Heart left ventricle (tissue), 16 donors: ENCODE results near the gene HOXD10. TPM values are rescaled to one million over a fixed set of nuclear protein-coding genes. Genes with fewer than 3 reads are reported as not detected.
A peak's percentile ranks its signal among the peaks of the same experiment; 100 is the strongest.

Source experiments
- ATAC-seq, 4 donors: fragments of 200-7000 bp; cut with Tn5 transposase; one replicate each; pipeline ENCODE4 v1.9.1; 2020 to 2022; ENCODE audit warnings: moderate library complexity in 4 of 4, mild to moderate bottlenecking in 3 of 4, moderate number of reproducible peaks in 1 of 4
- DNase-seq, 5 donors: peaks; one replicate each; pipeline ENCODE4 v3.0.0-alpha.2; 2020
- H3K27ac ChIP-seq, 12 donors: fragments of 200-600 bp; sonication (generic) in 4 of 12; one replicate each; pipeline versions ENCODE4 v1.5.0 to v1.8.0; 2016 to 2022; ENCODE audit warnings: mild to moderate bottlenecking in 2 of 12
- H3K27me3 ChIP-seq, 9 donors: fragments of 200-600 bp; sonication (generic) in 2 of 9; one replicate each; pipeline versions ENCODE4 v1.5.1 to v1.8.0; 2016 to 2022; ENCODE audit warnings: mild to moderate bottlenecking in 3 of 9
- H3K36me3 ChIP-seq, 9 donors: fragments of 200-600 bp; sonication (generic) in 2 of 9; one replicate each; pipeline versions ENCODE4 v1.5.0 to v1.8.0; 2018 to 2022; ENCODE audit warnings: mild to moderate bottlenecking in 2 of 9
- H3K4me1 ChIP-seq, 12 donors: fragments of 200-600 bp; sonication (generic) in 4 of 12; one replicate each; pipeline versions ENCODE4 v1.5.0 to v1.8.0; 2016 to 2022; ENCODE audit warnings: mild to moderate bottlenecking in 3 of 12
- H3K4me3 ChIP-seq, 12 donors: fragments of 200-600 bp; sonication (generic) in 4 of 12; one replicate each; pipeline versions ENCODE4 v1.5.0 to v1.8.0; 2017 to 2022; ENCODE audit warnings: mild to moderate bottlenecking in 9 of 12, moderate library complexity in 4 of 12
- H3K9me3 ChIP-seq, 12 donors: fragments of 200-600 bp; sonication (generic) in 4 of 12; one replicate each; pipeline versions ENCODE4 v1.5.0 to v1.8.0; 2016 to 2022; ENCODE audit warnings: mild to moderate bottlenecking in 1 of 12
- POLR2A ChIP-seq, 2 donors: fragments of 450-650 bp; IDR thresholded peaks; one replicate each; pipeline ENCODE4 v1.6.1; 2017; ENCODE audit warnings: antibody characterized with exemption in 2 of 2, mild to moderate bottlenecking in 2 of 2, moderate library complexity in 2 of 2
- WGBS, 4 donors: extraction: QIAGEN DNeasy Blood & Tissue Kit in 2 of 4; methylation state at CpG; one replicate each; pipeline versions ENCODE4 v1.1.5 to v1.1.7; 2013 to 2018; 5-methylcytosine and 5-hydroxymethylcytosine counted together
- intact Hi-C, 10 donors: fragments of 100-400 bp; cut with DNase I; formaldehyde crosslinking; loops; one replicate each; pipeline versions ENCODE4 v1.11.1 to v1.14.2; 2022
- polyA plus RNA-seq, 2 donors: library from polyadenylated mRNA; stranded (reverse); fragments of 200-250 nt; gene quantifications; one replicate each; pipeline ENCODE4 v1.2.3, GENCODE V29; 2013
- total RNA-seq, 9 donors: library from RNA; depleted of rRNA in 2 of 9; stranded (reverse); fragments of >200 nt in 2 of 9; fragmentation: NEBNext Ultra II Directional in 3 of 9; extraction: Animal tissue kit (Norgen Biotek cat#: 25700) in 3 of 9; gene quantifications; one replicate each; pipeline versions ENCODE4 v1.1.0 to v1.2.4, GENCODE V29; 2016 to 2023
- TF ChIP-seq, protein P1 (sequence below), 12 donors: fragments of 200-600 bp; sonication (generic) in 4 of 12; IDR thresholded peaks; one replicate each; pipeline versions ENCODE4 v1.5.0 to v1.8.0; 2018 to 2022; ENCODE audit warnings: antibody characterized with exemption in 12 of 12, mild to moderate bottlenecking in 5 of 12
- donor health status: ischemic (EF 13 %, LVEDD 7.1; RV severe dilation, severe dysfunction).
- donor health status: healthy with polysubstance abuse.
- donor health status: DM: no; HTN: yes; CAD: no.
- donor health status: DM: no; HTN: no; CAD: no.
- donor health status: ischemic (EF 25% LVEDD 6.9; RV normal size, moderate dysfunction).
- donor health status: ischemic (EF 25% LVEDD 5.7; RV mildly dilated, moderate dysfunction).
- donor health status: healthy.
- donor health status: DM: yes; HTN: yes; CAD: no.
- donor health status: ischemic (EF 35%, LVEDD 5.7; RV mildly dilated, moderate dysfunction).
- donor health status: nonischemic (EF 11% LVEDD 7.7; RV severe dilation, severe dysfunction).
- donor health status: DM: yes; HTN: yes; CAD: no.
- donor health status: PGD.
- donor health status: ischemic (EF 29% LVEDD 5.4; RV normal size, mild dysfunction).
- donor health status: nonischemic (EF 23%, LVEDD 6.1; RV moderate dilation, normal function).

Gene HOXD10
- total and polyA plus RNA-seq, 11 donors, result 0.03 to 0.43 TPM; not detected in 9

- intact Hi-C loops, result loop anchor here in 1 of 10 donors (10.0 kb wide), 1 partner anchor 114 kb away; the partner anchor contains the start of gene MTX2
- Histone ChIP-seq H3K36me3 (no peaks in the 10 kb centered on the region), H3K4me3 (no peak overlapping the region), H3K9me3 (no peaks in the 10 kb centered on the region), H3K4me1 (peaks cover 0 to 12% (median 0%) of the 10 kb centered on the region in 12 donors), H3K27me3 (peaks cover 67 to 100% (median 96%) of the 10 kb centered on the region in 9 donors), H3K27ac (no peak overlapping the region)
- ATAC-seq (no peak), DNase-seq (no peak)
- TF ChIP-seq POLR2A (IDR thresholded peaks at IDR 0.05), result no peak
- TF ChIP-seq, protein P1, sequence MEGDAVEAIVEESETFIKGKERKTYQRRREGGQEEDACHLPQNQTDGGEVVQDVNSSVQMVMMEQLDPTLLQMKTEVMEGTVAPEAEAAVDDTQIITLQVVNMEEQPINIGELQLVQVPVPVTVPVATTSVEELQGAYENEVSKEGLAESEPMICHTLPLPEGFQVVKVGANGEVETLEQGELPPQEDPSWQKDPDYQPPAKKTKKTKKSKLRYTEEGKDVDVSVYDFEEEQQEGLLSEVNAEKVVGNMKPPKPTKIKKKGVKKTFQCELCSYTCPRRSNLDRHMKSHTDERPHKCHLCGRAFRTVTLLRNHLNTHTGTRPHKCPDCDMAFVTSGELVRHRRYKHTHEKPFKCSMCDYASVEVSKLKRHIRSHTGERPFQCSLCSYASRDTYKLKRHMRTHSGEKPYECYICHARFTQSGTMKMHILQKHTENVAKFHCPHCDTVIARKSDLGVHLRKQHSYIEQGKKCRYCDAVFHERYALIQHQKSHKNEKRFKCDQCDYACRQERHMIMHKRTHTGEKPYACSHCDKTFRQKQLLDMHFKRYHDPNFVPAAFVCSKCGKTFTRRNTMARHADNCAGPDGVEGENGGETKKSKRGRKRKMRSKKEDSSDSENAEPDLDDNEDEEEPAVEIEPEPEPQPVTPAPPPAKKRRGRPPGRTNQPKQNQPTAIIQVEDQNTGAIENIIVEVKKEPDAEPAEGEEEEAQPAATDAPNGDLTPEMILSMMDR (IDR thresholded peaks at IDR 0.05), result no peak
- whole genome bisulfite sequencing, 4 donors, result 15 to 39% (median 31%) methylated on average over 13 to 14 of the region's 14 CpGs
These were observed 34.2 kb downstream of the HOXD10 start for GRCh38 chr2:176150584-176151441.

- Histone ChIP-seq H3K36me3 (no peaks in the 10 kb centered on the region), H3K27ac (peak within 1 kb of the TSS in 3 of 12 donors; percentile 14 to 29 (median 18)), H3K4me3 (peak within 1 kb of the TSS in 10 of 12 donors; percentile 0 to 44 (median 23)), H3K4me1 (peaks cover 0 to 12% (median 0%) of the 10 kb centered on the region in 12 donors), H3K27me3 (peaks cover 71 to 100% (median 97%) of the 10 kb centered on the region in 9 donors), H3K9me3 (no peaks in the 10 kb centered on the region)
- intact Hi-C loops, result loop anchor here in 1 of 10 donors (10.0 kb wide), 1 partner anchor 113 kb away; the partner anchor contains the start of gene MTX2
- TF ChIP-seq, protein P1 (IDR thresholded peaks at IDR 0.05), result no peak
- TF ChIP-seq POLR2A (IDR thresholded peaks at IDR 0.05), result no peak
- 4 to 24% (median 17%) methylated on average over 38 to 55 of the region's 55 CpGs for WGBS, 4 donors
- DNase-seq, result no peak
- ATAC-seq, result no peak
These were observed 35.1 kb downstream of the HOXD10 start, which contains the start of gene HOXD4 for GRCh38 chr2:176151442-176152287. TSS of gene HOXD4 (plus strand) at chr2:176151550. CDS start at chr2:176151634, 84 bp downstream.

GRCh38 chr2:176152350-176153181 lies 36.0 kb downstream of the HOXD10 start:
- WGBS, 4 donors, result 10 to 25% (median 17%) methylated on average over 46 to 48 of the region's 48 CpGs
- Histone ChIP-seq H3K9me3 (no peaks in the 10 kb centered on the region), H3K27ac (peak overlapping the region in 4 of 12 donors; percentile 14 to 29 (median 16)), H3K4me1 (peaks cover 0 to 21% (median 6%) of the 10 kb centered on the region in 12 donors), H3K4me3 (peak overlapping the region in 5 of 12 donors; percentile 3 to 44 (median 37)), H3K27me3 (peaks cover 71 to 100% (median 98%) of the 10 kb centered on the region in 9 donors), H3K36me3 (no peaks in the 10 kb centered on the region)
- ATAC-seq (no peak), DNase-seq (no peak)
- intact Hi-C loops, result loop anchor here in 1 of 10 donors (10.0 kb wide), 1 partner anchor 112 kb away; the partner anchor contains the start of gene MTX2
- TF ChIP-seq POLR2A (IDR thresholded peaks at IDR 0.05), result no peak
- TF ChIP-seq, protein P1 (IDR thresholded peaks at IDR 0.05), result no peak
